Vagina (tissue), 2 donors: ENCODE data around the gene CACNA1C. TPM values are rescaled to one million over a fixed set of nuclear protein-coding genes. Genes with fewer than 3 reads are reported as not detected.

Experiments
- DNase-seq, 2 donors: peaks; one replicate each; pipeline ENCODE4 v3.0.0-alpha.2; 2017; ENCODE audit errors: extremely low spot score in 2 of 2
- H3K27ac ChIP-seq: fragments of 200-600 bp; sonication (generic); one replicate; pipeline ENCODE4 v1.5.1; 2019
- H3K27me3 ChIP-seq: fragments of 200-600 bp; sonication (generic); one replicate; pipeline ENCODE4 v1.5.1; 2019
- H3K36me3 ChIP-seq, 2 donors: fragments of 200-600 bp; sonication (generic); one replicate each; pipeline ENCODE4 v1.5.1; 2017 to 2019
- H3K4me1 ChIP-seq: fragments of 200-600 bp; sonication (generic); one replicate; pipeline ENCODE4 v1.5.1; 2019
- H3K4me3 ChIP-seq, 2 donors: fragments of 200-600 bp; sonication (generic); 1 replicate in 1 of 2; 2 replicates in 1 of 2; pipeline ENCODE4 v1.5.1; 2016 to 2019
- H3K9me3 ChIP-seq: fragments of 200-600 bp; sonication (generic); one replicate; pipeline ENCODE4 v1.5.1; 2019
- POLR2A ChIP-seq, 2 donors: fragments of 450-650 bp; IDR thresholded peaks; one replicate each; pipeline ENCODE4 v1.6.1; 2017; ENCODE audit warnings: antibody characterized with exemption in 2 of 2, mild to moderate bottlenecking in 2 of 2, moderate library complexity in 2 of 2
- POLR2AphosphoS5 ChIP-seq, 2 donors: sonication (generic); formaldehyde crosslinking; IDR thresholded peaks; one replicate each; pipeline ENCODE4 v1.9.0; 2017; ENCODE audit warnings: antibody characterized with exemption in 2 of 2, mild to moderate bottlenecking in 2 of 2, low read depth in 1 of 2; ENCODE audit not compliant: insufficient read depth in 1 of 2
- intact Hi-C: fragments of 100-400 bp; cut with DNase I; formaldehyde crosslinking; loops from one replicate; pipeline ENCODE4 v1.15.1; 2023
- total RNA-seq: library from RNA; depleted of rRNA; stranded (reverse); fragments of >200 nt; gene quantifications from one replicate; pipeline ENCODE4 v1.2.3, GENCODE V29; 2016
- TF ChIP-seq, protein P1 (sequence below), 3 experiments: fragments of 450-650 bp in 2 of 3; fragments of 200-600 bp in 1 of 3; sonication (generic) in 1 of 3; IDR thresholded peaks; one replicate each; pipeline ENCODE4 v1.5.1; 2017 to 2019; ENCODE audit warnings: antibody characterized with exemption in 3 of 3, mild to moderate bottlenecking in 2 of 3, moderate library complexity in 2 of 3

The CACNA1C gene
- total RNA-seq, 1 donor from 2014 or later, result 9.8 TPM

DNA sequence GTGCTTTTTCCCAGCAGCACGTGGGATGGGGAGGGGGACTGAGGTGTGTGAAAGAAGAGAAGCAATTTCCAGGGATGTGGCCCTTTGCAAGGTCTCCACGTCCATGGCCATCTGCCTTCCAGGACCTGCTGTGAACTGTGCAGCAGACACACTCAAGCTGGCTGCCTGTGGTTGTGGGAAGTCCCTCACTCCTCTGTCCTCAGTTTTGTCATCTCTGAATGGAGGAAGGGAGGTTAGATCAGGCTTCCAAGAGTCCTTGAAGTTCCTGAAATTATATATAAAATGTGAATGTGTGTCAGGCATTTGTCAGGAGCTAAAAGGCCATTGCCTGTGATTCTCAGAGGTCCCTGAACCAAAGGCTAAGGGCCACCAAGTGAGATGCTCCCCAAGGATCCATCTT is 328.2 kb downstream of the CACNA1C start:
- peaks cover 28% of the 10 kb centered on the region for H3K4me1 ChIP-seq
- no peak for DNase-seq

DNA sequence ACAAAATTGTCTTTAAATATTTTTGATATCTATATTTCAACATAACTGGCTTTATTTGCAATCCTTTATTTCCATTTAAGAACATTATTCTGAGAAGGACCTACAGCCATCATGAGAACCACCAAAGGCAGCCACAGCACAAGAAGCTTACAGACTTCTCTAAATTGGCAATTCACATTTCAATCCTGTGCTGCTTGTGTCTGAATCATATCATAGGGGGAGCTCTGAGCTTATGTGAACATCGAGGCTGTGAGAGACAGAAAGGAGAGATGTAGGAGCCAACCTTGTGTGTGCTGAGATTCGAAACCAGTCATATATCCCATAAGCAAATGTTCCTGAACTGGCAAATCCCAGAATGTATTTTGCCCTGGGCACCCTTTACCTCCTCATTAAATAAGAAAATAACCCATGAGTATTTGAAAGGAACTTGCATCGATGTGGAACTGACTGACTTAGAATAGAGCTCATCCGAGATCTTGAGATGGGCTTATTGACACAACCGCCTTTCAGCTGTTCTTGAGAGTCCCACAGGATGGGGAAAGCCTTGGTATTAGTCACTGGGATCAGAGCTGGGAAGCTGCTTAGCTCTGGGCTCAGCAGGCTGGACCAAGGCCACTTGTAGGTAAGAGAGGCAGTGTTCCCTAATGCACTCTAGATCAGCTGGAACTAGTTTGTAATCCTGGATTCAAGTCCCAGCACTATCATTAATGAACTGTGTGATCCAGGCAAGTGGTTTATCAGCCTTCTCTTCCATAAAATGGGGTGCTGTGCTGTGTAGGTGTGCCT is 329.8 kb downstream of the CACNA1C start:
- no peak overlapping the region for H3K4me3 ChIP-seq
- peaks cover 28% of the 10 kb centered on the region for H3K4me1 ChIP-seq
- H3K36me3 ChIP-seq, result no peaks in the 10 kb centered on the region
- no peaks in the 10 kb centered on the region for H3K9me3 ChIP-seq
- intact Hi-C loops, result no loop called here
- H3K27me3 ChIP-seq, result no peaks in the 10 kb centered on the region
- no peak for DNase-seq
- TF ChIP-seq POLR2AphosphoS5 (IDR thresholded peaks at IDR 0.05; ENCODE audit: insufficient read depth in 1 of 2, low read depth in 1 of 2) (no peak), POLR2A (IDR thresholded peaks at IDR 0.05) (no peak)
- TF ChIP-seq, protein P1, sequence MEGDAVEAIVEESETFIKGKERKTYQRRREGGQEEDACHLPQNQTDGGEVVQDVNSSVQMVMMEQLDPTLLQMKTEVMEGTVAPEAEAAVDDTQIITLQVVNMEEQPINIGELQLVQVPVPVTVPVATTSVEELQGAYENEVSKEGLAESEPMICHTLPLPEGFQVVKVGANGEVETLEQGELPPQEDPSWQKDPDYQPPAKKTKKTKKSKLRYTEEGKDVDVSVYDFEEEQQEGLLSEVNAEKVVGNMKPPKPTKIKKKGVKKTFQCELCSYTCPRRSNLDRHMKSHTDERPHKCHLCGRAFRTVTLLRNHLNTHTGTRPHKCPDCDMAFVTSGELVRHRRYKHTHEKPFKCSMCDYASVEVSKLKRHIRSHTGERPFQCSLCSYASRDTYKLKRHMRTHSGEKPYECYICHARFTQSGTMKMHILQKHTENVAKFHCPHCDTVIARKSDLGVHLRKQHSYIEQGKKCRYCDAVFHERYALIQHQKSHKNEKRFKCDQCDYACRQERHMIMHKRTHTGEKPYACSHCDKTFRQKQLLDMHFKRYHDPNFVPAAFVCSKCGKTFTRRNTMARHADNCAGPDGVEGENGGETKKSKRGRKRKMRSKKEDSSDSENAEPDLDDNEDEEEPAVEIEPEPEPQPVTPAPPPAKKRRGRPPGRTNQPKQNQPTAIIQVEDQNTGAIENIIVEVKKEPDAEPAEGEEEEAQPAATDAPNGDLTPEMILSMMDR (IDR thresholded peaks at IDR 0.05), result no peak
- H3K27ac ChIP-seq, result peak overlapping the region; percentile 82

More for the DNA sequence above, 328.2 kb downstream of the CACNA1C start:
- Histone ChIP-seq H3K27me3 (no peaks in the 10 kb centered on the region), H3K27ac (no peak overlapping the region), H3K4me3 (no peak overlapping the region), H3K36me3 (no peaks in the 10 kb centered on the region), H3K9me3 (no peaks in the 10 kb centered on the region)
- TF ChIP-seq POLR2A (IDR thresholded peaks at IDR 0.05) (no peak), POLR2AphosphoS5 (IDR thresholded peaks at IDR 0.05; ENCODE audit: insufficient read depth in 1 of 2, low read depth in 1 of 2) (no peak)
- TF ChIP-seq, protein P1 (IDR thresholded peaks at IDR 0.05), result no peak
- intact Hi-C loops, result no loop called here

DNA sequence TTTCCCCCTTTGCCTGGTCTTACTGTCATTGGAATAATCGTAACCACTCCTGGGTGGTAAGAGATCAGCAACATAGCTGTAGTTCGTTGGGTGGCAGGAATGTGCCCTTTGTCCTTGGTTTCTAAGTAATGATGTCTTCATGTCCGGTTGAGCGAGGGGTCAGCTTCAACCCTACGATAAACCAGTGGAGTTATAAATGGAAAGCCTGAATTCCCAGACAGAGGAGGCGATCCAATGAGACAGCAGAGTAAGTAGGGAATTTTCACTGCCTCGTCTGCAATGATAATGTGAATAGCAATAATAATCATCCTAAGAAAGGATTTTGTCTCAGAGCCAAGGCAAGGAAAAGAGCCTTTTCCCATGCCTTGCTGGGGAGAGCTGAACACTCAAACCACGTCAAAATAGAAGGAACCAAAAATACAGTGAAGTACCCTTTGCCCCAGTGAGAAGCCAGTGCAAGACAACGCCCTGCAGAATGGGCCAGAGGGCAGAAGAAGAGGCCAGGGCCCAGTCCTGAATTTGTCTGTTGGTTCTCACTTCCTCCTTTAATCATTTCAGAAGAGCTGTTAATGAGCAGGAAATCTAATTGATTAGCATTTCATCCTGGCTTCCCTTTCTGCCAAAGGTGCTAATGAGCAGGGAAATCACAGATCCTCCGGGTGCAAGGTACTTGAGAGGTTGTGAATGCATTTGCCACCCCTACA is 330.7 kb downstream of the CACNA1C start:
- H3K4me3 ChIP-seq, result no peak overlapping the region
- H3K27ac ChIP-seq, result peak overlapping the region; percentile 82
- H3K9me3 ChIP-seq, result no peaks in the 10 kb centered on the region
- H3K36me3 ChIP-seq, result no peaks in the 10 kb centered on the region
- DNase-seq, result no peak
- peaks cover 28% of the 10 kb centered on the region for H3K4me1 ChIP-seq
- intact Hi-C loops, result no loop called here
- H3K27me3 ChIP-seq, result no peaks in the 10 kb centered on the region
- TF ChIP-seq, protein P1 (IDR thresholded peaks at IDR 0.05), result no peak
- no peak for TF ChIP-seq POLR2AphosphoS5 (IDR thresholded peaks at IDR 0.05; ENCODE audit: insufficient read depth in 1 of 2, low read depth in 1 of 2)
- TF ChIP-seq POLR2A (IDR thresholded peaks at IDR 0.05), result no peak

DNA sequence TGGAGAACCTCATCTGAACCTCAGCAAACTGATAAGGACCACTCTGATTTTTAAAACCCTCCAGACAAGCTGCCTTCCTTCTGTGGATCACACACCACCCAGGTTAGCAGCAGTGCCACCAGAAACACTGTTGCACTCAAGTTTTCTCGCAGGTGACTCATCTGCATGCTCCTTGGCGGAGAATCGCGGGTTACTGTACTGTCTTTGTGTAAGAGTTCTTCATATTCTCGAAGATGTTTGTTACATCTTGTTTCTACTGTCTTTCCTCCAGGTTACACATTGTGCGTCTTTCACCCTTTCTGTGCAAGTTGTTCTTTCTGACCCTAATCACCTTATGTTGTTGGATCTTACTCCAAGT is 331.2 kb downstream of the CACNA1C start:
- Histone ChIP-seq H3K4me1 (peaks cover 28% of the 10 kb centered on the region), H3K9me3 (no peaks in the 10 kb centered on the region), H3K4me3 (no peak overlapping the region), H3K27me3 (no peaks in the 10 kb centered on the region), H3K27ac (peak overlapping the region; percentile 82), H3K36me3 (no peaks in the 10 kb centered on the region)
- TF ChIP-seq POLR2A (IDR thresholded peaks at IDR 0.05) (no peak), POLR2AphosphoS5 (IDR thresholded peaks at IDR 0.05; ENCODE audit: insufficient read depth in 1 of 2, low read depth in 1 of 2) (no peak)
- TF ChIP-seq, protein P1 (IDR thresholded peaks at IDR 0.05), result no peak
- intact Hi-C loops, result no loop called here
- DNase-seq, result no peak
